LNCaP clone FGC (cell line): ENCODE data around the gene SUSD3.

Source experiments
- DNase-seq: peaks from one replicate; pipeline ENCODE4 v3.0.0-alpha.2; 2011; ENCODE audit warnings: low read depth
- H3K4me3 ChIP-seq: 2 replicates; pipeline ENCODE4 v1.5.1; 2011; ENCODE audit warnings: mild to moderate bottlenecking, low read depth, low read length, control low read depth
- TF ChIP-seq, protein P1 (sequence below): IDR thresholded peaks from 2 replicates; pipeline ENCODE4 v1.5.1; 2012; ENCODE audit warnings: mild to moderate bottlenecking; ENCODE audit not compliant: control insufficient read depth, insufficient read depth; ENCODE audit errors: extremely low read depth

Gene SUSD3

DNA sequence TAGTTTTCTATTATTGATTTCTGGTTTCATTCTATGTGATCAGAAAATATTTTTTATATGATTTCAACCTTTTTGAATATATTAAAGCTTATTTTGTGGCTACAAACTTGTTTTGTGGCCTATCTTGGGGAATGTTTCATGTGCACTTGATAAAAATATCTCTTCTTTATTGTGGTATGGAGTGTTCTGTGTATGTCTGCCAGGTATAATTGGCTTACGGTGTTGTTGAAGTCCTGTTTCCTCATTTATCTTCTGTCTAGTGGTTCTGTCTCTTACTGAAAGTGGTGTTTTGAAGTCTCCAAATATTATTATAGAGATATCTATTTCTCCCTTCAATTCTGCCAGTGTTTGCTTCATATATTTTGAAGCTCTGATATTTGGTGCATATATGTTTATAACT is 47.1 kb downstream of the SUSD3 start:
- no peak for DNase-seq
- no peak overlapping the region for H3K4me3 ChIP-seq
- TF ChIP-seq, protein P1, sequence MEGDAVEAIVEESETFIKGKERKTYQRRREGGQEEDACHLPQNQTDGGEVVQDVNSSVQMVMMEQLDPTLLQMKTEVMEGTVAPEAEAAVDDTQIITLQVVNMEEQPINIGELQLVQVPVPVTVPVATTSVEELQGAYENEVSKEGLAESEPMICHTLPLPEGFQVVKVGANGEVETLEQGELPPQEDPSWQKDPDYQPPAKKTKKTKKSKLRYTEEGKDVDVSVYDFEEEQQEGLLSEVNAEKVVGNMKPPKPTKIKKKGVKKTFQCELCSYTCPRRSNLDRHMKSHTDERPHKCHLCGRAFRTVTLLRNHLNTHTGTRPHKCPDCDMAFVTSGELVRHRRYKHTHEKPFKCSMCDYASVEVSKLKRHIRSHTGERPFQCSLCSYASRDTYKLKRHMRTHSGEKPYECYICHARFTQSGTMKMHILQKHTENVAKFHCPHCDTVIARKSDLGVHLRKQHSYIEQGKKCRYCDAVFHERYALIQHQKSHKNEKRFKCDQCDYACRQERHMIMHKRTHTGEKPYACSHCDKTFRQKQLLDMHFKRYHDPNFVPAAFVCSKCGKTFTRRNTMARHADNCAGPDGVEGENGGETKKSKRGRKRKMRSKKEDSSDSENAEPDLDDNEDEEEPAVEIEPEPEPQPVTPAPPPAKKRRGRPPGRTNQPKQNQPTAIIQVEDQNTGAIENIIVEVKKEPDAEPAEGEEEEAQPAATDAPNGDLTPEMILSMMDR: no peak

DNA sequence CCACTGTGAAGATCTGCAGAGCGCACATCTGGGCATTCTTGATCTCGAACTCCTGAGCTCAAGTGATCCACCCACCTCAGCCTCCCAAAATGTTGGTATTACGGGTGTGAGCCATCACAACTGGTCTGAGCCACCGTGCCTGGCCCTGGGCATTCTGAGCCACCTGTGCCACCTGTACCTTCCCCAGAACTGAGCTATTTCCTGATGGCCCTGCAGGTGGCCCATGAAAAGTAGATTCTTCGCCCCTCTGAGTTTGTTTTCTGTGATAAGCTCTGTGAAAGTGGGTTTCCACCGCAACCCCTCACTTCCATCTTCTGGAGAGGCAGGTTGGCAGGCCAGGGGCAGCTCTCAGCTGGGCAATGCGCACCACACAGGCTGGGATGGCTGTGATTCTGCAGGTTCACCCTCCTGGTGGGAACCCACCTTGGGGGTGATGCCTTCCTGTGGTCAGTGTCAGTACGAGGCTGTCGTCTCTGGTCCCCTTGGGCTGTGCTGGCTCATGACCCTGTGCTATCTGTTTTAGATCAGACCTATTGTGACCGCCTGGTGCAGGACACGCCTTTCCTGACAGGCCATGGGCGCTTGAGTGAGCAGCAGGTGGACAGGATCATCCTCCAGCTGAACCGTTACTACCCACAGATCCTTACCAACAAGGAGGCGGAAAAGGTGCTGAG is 48.8 kb downstream of the SUSD3 start:
- TF ChIP-seq, protein P1: no peak
- no peak overlapping the region for H3K4me3 ChIP-seq
- DNase-seq: no peak

DNA sequence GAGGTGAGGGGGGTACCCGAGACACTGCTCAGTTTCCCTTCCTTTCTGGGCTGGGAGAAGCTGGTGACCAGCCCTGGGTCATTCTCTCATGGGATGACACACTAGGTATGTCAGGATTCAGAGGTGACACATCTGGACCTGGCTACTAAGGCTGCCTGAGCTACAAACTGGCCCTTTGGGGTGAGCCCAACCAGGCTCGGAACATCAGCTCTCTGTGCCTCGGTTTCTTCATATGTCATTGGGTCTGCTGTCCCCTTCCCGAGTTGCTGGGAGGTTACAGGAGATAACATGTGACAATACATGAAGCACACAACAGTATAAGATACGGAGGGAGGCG is 49.3 kb downstream of the SUSD3 start:
- TF ChIP-seq, protein P1: no peak
- no peak overlapping the region for H3K4me3 ChIP-seq
- no peak for DNase-seq

DNA sequence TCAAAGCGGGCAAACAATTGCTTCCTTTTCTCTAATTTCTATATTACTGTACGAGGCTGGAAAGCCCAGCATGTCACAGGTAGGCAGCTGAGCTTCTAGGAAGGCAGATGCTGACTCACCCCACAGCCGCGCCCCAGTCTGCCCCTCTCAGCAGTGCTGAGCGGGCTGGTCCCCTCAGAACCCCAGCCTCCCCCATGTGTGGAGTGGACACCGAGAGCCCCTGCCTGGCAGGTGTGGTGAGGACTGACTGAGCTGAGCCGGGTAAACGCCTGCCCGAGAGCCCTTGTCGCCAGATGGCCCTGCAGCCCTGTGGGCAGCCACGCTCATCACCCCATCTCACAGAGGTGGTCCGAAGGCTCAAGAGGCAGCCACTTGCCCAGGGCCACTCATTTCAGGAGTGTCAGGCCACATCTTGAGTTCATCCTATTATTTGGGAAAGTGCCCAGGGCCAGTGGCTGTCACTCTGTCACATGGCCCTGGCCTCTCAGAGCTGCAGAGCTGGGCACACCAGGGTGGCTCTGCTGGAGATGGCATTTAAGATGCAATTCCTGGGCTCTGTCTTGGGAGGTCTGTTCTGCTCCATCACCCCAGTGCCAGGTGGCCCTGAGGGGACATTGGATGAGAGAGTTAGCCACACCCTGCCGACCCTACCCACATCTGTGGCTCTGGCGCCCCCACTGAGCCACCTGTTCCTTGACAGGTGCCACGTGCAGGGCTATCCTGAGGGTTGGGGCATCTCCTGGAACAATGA is 50.0 kb downstream of the SUSD3 start:
- TF ChIP-seq, protein P1: no peak
- H3K4me3 ChIP-seq: no peak overlapping the region
- no peak for DNase-seq

DNA sequence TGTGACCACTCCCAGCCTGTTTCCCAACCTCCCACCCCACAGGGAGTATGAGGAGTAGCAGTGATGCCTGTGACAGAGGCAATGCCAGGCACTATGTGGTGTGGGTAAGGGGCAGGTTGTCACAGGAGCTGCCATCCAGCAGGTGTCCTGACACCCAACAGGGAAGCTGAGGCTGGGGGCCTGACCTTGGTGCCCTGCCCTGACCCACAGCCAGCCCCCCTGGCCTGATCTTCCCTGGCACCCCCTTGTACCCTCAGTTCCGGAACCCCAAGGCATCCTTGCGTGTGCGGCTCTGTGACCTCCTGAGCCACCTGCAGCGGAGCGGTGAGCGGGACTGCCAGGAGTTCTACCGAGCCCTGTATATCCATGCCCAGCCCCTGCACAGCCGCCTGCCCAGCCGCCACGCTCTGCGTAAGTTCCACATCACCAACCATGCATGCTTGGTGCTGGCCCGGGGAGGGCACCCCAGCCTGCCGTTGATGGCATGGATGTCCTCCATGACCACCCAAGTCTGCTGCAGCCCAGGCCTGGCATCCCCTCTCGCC is 51.9 kb downstream of the SUSD3 start:
- no peak overlapping the region for H3K4me3 ChIP-seq
- TF ChIP-seq, protein P1: no peak
- DNase-seq: no peak

- DNase-seq: no peak
- H3K4me3 ChIP-seq: no peak overlapping the region
- TF ChIP-seq, protein P1: no peak
Measured at GRCh38 chr9:93111001-93111370, 52.5 kb downstream of the SUSD3 start.
